Muscle of leg (tissue), 11 donors: Measurements from ENCODE around the gene TULP4. TPM values are rescaled to one million over a fixed set of nuclear protein-coding genes. Genes with fewer than 3 reads are reported as not detected.

Source experiments
- DNase-seq: peaks from one replicate; pipeline ENCODE4 v3.0.0; 2013
- H3K27ac ChIP-seq: one replicate; pipeline ENCODE4 v1.5.1; 2013; ENCODE audit warnings: mild to moderate bottlenecking, low read length, control low read depth
- H3K27me3 ChIP-seq: one replicate; pipeline ENCODE4 v1.6.1; 2013; ENCODE audit warnings: low read length; ENCODE audit not compliant: control insufficient read depth, insufficient read depth
- H3K36me3 ChIP-seq: one replicate; pipeline ENCODE4 v1.6.1; 2013; ENCODE audit warnings: low read length; ENCODE audit not compliant: control insufficient read depth, insufficient read depth
- H3K4me1 ChIP-seq: one replicate; pipeline ENCODE4 v1.6.1; 2013; ENCODE audit warnings: low read length; ENCODE audit not compliant: control insufficient read depth, insufficient read depth
- H3K4me3 ChIP-seq: one replicate; pipeline ENCODE4 v1.5.1; 2013; ENCODE audit warnings: low read length, control low read depth
- H3K9me3 ChIP-seq: replicated peaks from 2 replicates; pipeline ENCODE4 v1.6.1; 2013; ENCODE audit warnings: low read depth, low read length; ENCODE audit not compliant: control insufficient read depth
- WGBS: methylation state at CpG from one replicate; pipeline ENCODE4 v1.1.5; 2013; ENCODE audit warnings: missing lambda C conversion rate; ENCODE audit not compliant: insufficient coverage; 5-methylcytosine and 5-hydroxymethylcytosine counted together
- polyA plus RNA-seq, 8 donors: library from polyadenylated mRNA; unstranded; fragments of 120-200 nt; gene quantifications; one replicate each; pipeline versions ENCODE4 v1.2.1 to v1.2.3, GENCODE V29; 2013; ENCODE audit warnings: inconsistent platforms in 1 of 8, low replicate concordance in 1 of 8; ENCODE audit not compliant: insufficient read length in 8 of 8, insufficient read depth in 1 of 8
- total RNA-seq: library from RNA; stranded (reverse); fragments of 120-200 nt; gene quantifications from one replicate; pipeline ENCODE4 v1.2.4, GENCODE V29; 2013

Gene TULP4
- total and polyA plus RNA-seq, 9 donors: 11.2 to 176 (median 17.8) TPM

DNA sequence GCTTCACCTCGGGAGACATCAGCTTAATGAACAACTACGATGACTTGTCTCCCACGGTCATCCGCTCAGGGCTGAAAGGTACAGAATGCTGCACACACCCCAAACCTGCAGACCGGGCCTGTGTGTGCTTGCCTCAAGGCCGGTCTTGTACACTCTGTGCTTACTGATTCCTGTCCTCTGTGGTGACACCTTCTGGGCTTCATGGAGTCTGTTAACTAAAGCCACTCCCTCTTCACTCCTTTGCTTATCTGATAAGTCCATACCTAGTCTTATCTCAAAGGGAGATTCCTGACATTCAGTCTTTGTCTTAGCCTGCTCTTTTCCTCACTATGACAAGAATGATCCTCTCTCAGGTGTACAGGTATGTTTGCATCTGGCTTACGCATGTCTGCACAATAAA lies 139.9 kb downstream of the TULP4 start:
- Histone ChIP-seq H3K27me3 (no peaks in the 10 kb centered on the region), H3K36me3 (peaks cover 26% of the 10 kb centered on the region), H3K4me1 (no peaks in the 10 kb centered on the region), H3K9me3 (no peaks in the 10 kb centered on the region), H3K27ac (no peak overlapping the region), H3K4me3 (no peak overlapping the region)
- WGBS: 74% methylated on average over 6 of the region's 7 CpGs
- no peak for DNase-seq

DNA sequence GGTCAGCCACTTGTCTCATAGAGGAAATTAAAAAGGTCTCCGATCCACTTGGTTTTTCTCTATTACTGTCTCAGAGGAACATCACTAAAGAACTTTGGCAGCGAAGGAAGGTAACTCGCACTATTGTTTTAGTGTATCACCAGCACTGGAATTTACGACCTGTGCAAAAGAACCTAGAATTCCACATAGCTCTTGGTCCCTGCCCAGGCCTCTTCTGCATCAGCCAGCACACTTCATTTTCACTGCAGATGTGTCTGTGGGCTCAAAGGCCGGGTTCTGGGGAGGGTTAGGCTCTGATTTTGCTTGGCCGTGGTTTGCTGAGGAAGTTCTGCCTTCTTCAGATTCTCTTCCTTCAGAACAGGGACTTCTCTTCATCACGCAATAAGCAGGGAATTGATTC lies 144.9 kb downstream of the TULP4 start:
- no peak overlapping the region for H3K4me3 ChIP-seq
- peak; percentile 54 for DNase-seq
- no peaks in the 10 kb centered on the region for H3K4me1 ChIP-seq
- H3K27me3 ChIP-seq: no peaks in the 10 kb centered on the region
- no peak overlapping the region for H3K27ac ChIP-seq
- WGBS: 59% methylated on average over 2 of the region's 7 CpGs
- no peaks in the 10 kb centered on the region for H3K9me3 ChIP-seq
- peaks cover 19% of the 10 kb centered on the region for H3K36me3 ChIP-seq

DNA sequence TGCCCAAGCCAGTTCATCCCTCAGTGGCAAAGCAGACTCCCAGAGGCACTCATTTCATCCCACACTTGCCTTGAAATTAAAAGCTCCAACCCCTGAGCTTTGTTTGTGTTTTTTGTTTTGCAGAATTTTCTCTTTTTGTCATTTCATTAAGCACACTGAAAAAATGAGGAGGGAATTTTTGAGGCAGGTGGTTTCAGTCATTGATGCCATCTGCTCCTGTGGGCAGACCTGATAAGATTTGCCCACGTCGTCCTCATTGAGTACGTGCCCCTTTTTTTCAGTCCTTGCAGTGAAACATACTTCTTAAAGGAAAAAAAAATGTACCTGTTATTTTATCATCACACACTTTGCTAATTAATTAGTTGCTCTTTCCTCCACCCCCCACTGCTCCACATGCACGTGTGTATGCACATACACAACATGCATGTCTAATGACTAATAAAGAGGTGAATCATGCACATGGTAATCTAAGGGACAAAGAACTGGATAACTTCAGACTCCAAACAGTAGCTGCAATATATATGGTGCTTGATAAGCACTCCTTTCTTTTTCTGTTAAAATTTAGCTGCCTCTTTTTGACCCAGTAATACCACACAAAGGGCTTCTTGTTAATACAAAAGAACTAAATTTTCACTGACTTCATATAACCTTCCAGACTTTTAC lies 145.5 kb downstream of the TULP4 start:
- Histone ChIP-seq H3K36me3 (peaks cover 13% of the 10 kb centered on the region), H3K4me3 (no peak overlapping the region), H3K4me1 (no peaks in the 10 kb centered on the region), H3K27me3 (no peaks in the 10 kb centered on the region), H3K9me3 (no peaks in the 10 kb centered on the region), H3K27ac (no peak overlapping the region)
- WGBS: no CpG with 5 or more reads among the region's 4 CpGs
- no peak for DNase-seq

DNA sequence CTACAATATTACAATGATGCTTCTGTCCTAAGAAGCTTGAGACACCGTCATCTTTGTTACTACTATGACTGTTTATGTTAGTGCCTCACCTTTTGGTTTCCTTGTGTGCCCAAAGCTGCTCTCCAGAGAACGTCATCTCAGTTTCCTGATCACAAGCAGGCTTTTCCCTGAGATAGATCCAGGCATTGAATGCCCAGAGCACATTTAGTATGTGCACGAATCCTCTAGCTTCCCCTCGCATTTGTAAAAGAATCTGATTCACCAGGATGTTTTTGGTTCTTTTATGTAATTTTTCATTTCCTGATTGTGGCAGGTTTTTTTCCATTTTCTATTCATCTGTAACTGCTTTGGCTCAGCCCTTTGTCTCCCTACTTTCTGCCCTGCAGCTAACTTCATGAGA lies 147.5 kb downstream of the TULP4 start:
- no peak for DNase-seq
- H3K4me1 ChIP-seq: no peaks in the 10 kb centered on the region
- H3K9me3 ChIP-seq: no peaks in the 10 kb centered on the region
- peaks cover 17% of the 10 kb centered on the region for H3K36me3 ChIP-seq
- H3K27ac ChIP-seq: no peak overlapping the region
- WGBS: 94% methylated on average over 2 of the region's 4 CpGs
- H3K27me3 ChIP-seq: no peaks in the 10 kb centered on the region
- no peak overlapping the region for H3K4me3 ChIP-seq

DNA sequence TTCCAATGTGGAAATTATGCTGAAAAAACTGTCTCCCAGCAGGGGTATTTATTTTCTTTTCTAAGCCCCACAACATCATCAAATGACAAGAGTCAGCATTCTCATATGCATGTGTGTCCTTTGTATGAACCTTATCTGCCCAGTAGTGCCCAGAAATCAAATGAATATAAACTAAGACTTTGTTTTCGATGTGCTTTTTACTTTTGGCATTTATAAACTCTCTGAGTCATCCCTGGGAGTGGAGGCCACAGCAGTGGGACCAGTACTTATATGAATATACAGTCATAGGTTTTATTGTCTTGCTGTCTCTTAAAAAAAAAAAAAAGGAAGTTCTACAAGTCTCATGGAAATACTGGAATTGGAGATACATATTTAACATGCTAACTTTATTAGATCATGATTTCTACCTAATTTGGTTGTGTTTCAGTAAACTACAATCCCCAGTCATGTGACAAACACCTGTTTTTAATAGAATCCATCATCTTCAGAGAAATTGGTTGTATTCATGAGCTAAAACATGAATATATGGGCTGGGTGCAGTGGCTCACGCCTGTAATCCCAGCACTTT lies 148.4 kb downstream of the TULP4 start:
- Histone ChIP-seq H3K4me1 (no peaks in the 10 kb centered on the region), H3K27me3 (no peaks in the 10 kb centered on the region), H3K4me3 (no peak overlapping the region), H3K27ac (no peak overlapping the region), H3K9me3 (no peaks in the 10 kb centered on the region), H3K36me3 (peaks cover 20% of the 10 kb centered on the region)
- WGBS: no CpG with 5 or more reads among the region's 2 CpGs
- peak; percentile 68 for DNase-seq

DNA sequence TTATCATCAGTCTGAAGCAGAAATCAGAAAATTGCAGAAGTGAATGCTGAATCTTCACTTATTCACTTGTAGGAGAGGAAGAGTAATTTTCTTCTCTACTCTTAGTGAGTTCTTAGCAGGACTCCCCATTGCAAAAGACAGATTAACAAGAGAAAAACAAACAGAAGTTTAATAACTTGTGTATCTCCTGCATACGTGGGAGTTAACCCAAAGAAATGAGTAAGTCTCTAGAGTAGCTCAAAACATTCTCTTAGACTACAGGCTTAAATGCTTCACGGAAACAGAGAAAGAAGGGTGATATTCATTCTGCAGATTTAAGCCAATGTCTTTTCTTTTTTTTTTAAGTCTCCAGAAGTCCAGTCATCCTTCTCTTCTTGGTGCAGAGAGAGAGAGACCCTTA lies 149.7 kb downstream of the TULP4 start:
- H3K4me3 ChIP-seq: no peak overlapping the region
- WGBS: no CpG with 5 or more reads among the region's 2 CpGs
- peaks cover 18% of the 10 kb centered on the region for H3K36me3 ChIP-seq

DNA sequence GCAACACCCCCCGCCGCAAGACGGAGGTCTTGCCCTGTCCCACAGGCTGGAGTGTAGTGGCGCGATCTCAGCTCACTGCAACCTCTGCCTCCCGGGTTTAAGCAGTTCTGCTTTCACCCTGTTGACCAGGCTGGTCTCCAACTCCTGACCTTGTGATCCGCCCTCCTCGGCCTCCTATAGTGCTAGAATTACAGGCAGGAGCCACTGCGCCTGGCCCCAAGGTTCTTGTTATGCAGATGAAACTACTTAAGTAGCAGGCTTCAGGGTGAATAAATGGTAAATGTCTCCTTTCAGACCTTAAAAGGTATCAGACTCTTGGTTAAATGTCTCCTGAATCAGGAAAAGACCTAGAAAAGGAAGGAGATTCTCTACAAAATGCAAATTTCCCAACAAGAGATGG lies 152.2 kb downstream of the TULP4 start:
- H3K27me3 ChIP-seq: no peaks in the 10 kb centered on the region
- no peak overlapping the region for H3K4me3 ChIP-seq
- no peaks in the 10 kb centered on the region for H3K9me3 ChIP-seq
- peaks cover 19% of the 10 kb centered on the region for H3K36me3 ChIP-seq
- WGBS: 73% methylated on average over 8 of the region's 9 CpGs
- no peak overlapping the region for H3K27ac ChIP-seq
- no peaks in the 10 kb centered on the region for H3K4me1 ChIP-seq
- no peak for DNase-seq

More for the DNA sequence above, 149.7 kb downstream of the TULP4 start:
- Histone ChIP-seq H3K4me1 (no peaks in the 10 kb centered on the region), H3K27ac (no peak overlapping the region), H3K9me3 (no peaks in the 10 kb centered on the region), H3K27me3 (no peaks in the 10 kb centered on the region)
- no peak for DNase-seq

DNA sequence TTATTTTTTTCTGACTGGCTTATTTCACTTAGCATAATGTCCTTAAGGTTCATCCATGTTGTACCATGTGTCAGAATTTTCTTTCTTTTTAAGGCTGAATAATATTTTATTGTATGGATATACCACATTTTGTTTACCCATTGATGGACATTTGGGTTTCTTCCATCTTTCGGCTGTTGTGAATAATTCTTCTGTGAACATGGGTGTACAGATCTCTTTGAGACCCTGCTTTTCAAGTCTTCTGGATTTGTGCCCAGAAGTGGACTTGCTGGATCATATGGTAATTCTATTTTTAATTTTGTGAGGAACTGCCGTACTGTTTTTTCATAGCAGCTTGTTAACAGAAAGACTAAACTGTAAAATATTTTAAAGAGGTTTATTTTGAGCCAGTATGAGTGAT lies 153.0 kb downstream of the TULP4 start:
- Histone ChIP-seq H3K4me1 (no peaks in the 10 kb centered on the region), H3K36me3 (peaks cover 19% of the 10 kb centered on the region), H3K27ac (no peak overlapping the region), H3K9me3 (no peaks in the 10 kb centered on the region), H3K4me3 (no peak overlapping the region), H3K27me3 (no peaks in the 10 kb centered on the region)
- DNase-seq: no peak
- no CpG with 5 or more reads among the region's 2 CpGs for WGBS

DNA sequence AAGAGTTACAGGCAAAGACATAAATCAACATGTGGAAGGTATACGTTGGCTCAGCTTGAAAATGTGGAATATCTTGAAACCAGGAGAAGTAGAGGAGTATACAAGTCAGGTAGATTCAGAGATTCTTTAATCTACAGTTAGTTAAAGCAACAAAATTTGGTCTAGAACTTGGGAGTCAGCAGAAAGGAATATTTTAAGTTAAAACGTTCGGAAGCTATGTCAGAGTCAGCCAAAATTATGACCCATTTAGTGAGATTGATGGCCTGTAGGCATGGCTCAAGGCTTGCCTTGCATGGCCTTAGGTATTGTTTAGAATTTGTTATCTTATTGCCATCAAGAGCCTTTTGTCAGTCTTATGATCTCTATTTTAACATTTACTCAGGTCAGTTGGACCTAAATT lies 153.5 kb downstream of the TULP4 start:
- no CpG with 5 or more reads among the region's 3 CpGs for WGBS
- Histone ChIP-seq H3K4me3 (no peak overlapping the region), H3K9me3 (no peaks in the 10 kb centered on the region), H3K4me1 (no peaks in the 10 kb centered on the region), H3K36me3 (peaks cover 19% of the 10 kb centered on the region), H3K27ac (no peak overlapping the region), H3K27me3 (no peaks in the 10 kb centered on the region)
- no peak for DNase-seq

DNA sequence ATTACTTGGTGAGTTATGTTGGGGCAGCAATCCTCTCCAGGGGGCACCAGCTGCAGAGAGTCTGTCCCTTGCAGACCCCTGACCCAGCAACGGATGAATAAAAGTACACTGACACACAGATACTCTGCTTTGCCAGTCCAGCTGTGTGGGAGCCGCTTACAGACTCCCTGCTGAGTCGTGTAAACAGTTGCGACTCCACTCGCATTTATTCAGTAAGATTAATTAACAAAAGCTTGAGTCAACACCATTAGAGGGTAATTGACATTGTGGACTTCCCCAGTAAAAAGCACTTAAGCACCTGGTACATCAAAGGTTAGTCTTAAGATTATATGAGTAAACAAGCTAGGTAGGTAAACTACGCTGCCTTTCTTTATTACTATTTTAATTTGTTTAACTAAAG lies 155.7 kb downstream of the TULP4 start:
- Histone ChIP-seq H3K27me3 (no peaks in the 10 kb centered on the region), H3K9me3 (no peaks in the 10 kb centered on the region), H3K27ac (no peak overlapping the region), H3K4me1 (no peaks in the 10 kb centered on the region), H3K36me3 (peaks cover 15% of the 10 kb centered on the region), H3K4me3 (no peak overlapping the region)
- 40% methylated on average over 1 of the region's 6 CpGs for WGBS
- DNase-seq: no peak

DNA sequence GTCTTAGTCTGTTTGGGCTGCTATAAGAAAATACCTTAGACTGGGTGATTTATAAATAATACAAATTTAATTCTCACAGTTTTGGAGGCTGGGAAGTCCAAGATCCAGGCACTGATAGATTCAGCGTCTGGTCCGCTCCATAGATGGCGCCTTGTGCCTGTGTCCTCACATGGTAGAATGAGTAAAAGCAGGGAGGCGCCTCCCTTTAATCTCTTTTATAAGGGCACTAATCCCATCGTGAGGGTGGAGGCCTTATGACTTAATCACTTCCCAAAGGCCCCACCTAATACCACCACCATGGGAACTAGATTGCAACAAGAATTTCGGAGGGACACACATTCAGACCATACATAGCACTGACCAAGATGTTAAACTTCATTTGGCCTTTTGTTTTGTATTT lies 156.4 kb downstream of the TULP4 start:
- no peak overlapping the region for H3K27ac ChIP-seq
- no peaks in the 10 kb centered on the region for H3K27me3 ChIP-seq
- DNase-seq: no peak
- no peaks in the 10 kb centered on the region for H3K9me3 ChIP-seq
- no peak overlapping the region for H3K4me3 ChIP-seq
- WGBS: 93% methylated on average over 3 of the region's 6 CpGs
- peaks cover 14% of the 10 kb centered on the region for H3K36me3 ChIP-seq
- no peaks in the 10 kb centered on the region for H3K4me1 ChIP-seq
